ENCODE measurements around the gene LRRC75A.
"Not testable (repeated sequence)": the region's sequence is repeated elsewhere in the genome, so short reads cannot be mapped to it uniquely, and the experiment has no call there.

Gene LRRC75A

GRCh38 chr17:16429083-16429482 is 62.9 kb downstream of the LRRC75A start:
- no peak for DNase-seq

- DNase-seq = peak; percentile 71
Measured at GRCh38 chr17:16428098-16428882, 63.7 kb downstream of the LRRC75A start.

- DNase-seq = no peak
Measured at GRCh38 chr17:16427020-16427419, 65.0 kb downstream of the LRRC75A start.

DNA sequence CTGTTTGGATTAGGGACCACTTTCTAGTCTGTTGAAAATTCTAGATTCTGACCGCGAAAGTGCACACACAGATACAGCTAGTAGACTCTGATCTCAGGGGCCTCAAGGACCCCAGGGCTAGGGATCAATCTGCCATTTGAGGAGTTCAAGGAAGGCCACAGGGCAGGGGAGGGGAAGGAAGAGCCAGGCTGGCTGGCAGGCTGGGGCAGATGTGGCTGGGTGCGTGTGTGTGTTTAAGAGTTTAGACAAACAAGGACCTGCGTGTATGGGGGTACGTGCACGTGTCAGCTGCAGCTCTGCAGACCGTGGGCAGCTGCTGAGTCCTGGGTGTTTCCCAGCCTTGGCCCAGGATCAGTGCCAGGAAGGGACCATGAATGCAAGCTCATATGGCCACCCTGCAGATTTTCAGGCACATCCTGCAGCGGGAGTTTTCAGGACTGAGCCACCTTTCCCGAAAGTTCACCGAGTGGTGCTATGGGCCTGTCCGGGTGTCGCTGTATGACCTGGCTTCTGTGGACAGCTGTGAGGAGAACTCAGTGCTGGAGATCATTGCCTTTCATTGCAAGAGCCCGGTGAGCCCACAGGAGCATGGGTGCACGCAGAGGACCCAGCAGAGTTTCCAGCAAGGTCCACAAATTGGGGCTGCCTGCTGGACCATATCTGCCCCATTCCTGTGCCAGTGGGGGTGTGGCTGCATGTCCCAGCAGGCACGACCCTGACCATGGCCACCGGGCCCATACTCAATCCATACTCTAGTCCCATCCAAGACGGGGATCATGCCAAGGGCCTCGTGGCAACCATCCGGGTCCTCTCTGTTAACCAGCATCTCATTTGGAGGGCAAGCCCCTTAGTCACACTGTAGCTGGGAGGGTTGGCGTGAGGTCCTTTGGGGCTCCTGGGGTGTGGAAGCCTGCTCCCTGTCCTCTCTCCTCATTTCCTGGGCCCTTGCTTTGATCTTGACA is 66.0 kb downstream of the LRRC75A start:
- no peak for DNase-seq

- DNase-seq = no peak
Measured at GRCh38 chr17:16425202-16425601, 66.8 kb downstream of the LRRC75A start.

DNA sequence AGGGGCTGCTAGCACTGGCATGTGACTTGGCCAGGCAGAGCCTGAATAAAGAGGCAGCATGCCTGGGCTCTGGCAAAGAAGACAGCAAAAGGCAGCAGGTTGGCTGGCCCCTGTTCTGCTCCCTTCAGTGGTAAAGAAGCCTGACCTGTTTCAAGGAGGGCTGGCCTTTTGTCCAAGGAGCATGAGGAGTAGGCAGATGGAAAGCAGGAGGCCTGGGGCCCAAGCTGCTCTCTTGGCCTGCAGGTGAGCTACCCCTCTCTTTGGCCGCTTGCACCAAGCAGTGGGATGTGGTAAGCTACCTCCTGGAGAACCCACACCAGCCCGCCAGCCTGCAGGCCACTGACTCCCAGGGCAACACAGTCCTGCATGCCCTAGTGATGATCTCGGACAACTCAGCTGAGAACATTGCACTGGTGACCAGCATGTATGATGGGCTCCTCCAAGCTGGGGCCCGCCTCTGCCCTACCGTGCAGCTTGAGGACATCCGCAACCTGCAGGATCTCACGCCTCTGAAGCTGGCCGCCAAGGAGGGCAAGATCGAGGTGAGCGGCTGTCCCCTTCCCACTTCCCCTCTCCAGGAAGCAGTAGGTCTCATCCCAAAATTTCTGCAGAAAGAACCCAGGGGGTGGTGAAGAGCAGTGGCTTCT is 68.6 kb downstream of the LRRC75A start:
- DNase-seq = no peak

DNA sequence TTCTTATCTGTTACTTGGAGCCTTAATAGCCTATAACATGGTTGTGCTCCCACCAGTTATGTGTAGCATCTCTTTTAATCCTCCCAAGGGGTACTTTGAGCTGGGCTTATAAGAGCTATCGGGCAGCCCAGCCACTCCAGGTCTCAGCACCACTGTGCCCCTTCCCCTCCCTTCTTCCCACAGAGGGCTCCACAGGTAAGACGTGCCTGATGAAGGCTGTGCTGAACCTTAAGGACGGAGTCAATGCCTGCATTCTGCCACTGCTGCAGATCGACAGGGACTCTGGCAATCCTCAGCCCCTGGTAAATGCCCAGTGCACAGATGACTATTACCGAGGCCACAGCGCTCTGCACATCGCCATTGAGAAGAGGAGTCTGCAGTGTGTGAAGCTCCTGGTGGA is 69.6 kb downstream of the LRRC75A start:
- no peak for DNase-seq

DNA sequence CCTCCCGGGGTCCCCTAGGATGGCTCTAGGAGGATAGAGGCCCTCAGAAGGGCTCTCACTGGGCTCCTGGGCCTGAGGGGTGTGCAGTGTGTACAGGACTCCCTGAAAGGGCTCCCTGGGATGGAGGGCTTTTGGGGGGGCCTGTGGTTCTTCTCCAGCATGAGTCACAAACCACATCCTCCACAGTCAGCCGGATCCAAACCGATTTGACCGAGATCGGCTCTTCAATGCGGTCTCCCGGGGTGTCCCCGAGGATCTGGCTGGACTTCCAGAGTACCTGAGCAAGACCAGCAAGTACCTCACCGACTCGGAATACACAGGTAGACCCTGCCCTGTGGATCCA is 72.1 kb downstream of the LRRC75A start:
- peak; percentile 82 for DNase-seq

DNA sequence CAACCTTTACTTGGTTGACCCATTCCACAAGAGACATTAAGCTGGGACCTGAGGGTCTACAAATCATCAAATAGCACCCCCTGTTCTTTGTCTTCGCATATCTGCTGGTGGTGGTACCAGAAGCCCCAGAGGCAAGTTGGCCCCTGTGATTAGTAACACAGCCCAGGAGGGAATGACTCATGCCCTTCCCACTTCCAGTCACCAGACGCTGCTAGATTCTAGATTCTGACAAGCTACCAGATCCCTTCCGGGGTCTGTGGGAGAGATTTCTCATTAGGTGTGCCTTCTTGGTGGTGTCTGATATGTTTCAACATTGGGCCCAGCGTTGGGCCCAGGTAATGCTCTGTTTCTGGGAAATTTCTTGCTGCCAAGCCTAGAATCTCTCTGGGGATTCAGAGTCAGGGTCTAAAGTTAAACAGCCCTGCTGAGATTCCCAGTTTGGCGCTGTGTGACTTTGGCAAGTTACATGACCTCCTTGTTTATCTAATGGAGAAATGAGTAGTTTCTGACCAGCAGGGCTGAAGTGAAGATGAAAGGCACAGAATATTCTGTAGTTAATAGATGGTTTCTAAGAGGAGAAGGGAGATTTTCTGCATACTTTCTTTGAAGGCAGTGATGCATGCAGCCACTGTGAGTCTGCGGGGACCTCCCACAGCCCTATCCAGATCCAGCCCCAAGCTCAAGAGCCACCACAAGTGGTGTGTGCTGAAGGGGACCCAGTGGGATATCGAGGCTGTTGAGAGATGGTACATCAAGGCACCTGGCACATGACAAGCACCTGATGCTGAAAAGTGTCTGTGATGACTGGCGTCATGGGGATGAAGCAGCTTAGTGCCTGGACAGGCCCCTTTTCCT is 72.7 kb downstream of the LRRC75A start:
- peak; percentile 84 for DNase-seq

DNA sequence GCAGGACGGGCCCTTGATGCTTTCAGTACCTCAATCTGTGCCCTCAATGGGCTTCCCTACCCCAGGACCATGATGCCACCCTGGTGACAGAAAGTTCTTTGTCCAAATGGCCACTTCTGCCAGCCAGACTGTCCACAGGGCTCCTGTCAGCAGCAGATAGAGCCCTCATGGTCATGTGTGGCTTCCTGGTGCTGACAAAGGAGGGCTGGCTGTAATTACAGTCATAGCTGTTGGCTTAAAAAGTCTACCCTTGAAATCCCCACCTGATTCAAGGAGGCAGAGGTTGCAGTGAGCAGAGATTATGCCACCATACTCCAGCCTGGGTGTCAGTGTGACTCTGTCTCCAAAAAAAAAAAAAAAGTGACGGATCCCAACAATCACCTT is 73.3 kb downstream of the LRRC75A start:
- DNase-seq = no peak

- DNase-seq = peak; percentile 70
Measured at GRCh38 chr17:16417896-16418684, 73.9 kb downstream of the LRRC75A start.

- no peak for DNase-seq
Measured at GRCh38 chr17:16417399-16417798, 74.6 kb downstream of the LRRC75A start.

- DNase-seq = no peak
Measured at GRCh38 chr17:16415031-16415924, 76.7 kb downstream of the LRRC75A start, which contains the start of gene TRPV2. Gene TRPV2 (plus strand): TSS chr17:16415571. CDS start chr17:16417669, 2,098 bp downstream.

DNA sequence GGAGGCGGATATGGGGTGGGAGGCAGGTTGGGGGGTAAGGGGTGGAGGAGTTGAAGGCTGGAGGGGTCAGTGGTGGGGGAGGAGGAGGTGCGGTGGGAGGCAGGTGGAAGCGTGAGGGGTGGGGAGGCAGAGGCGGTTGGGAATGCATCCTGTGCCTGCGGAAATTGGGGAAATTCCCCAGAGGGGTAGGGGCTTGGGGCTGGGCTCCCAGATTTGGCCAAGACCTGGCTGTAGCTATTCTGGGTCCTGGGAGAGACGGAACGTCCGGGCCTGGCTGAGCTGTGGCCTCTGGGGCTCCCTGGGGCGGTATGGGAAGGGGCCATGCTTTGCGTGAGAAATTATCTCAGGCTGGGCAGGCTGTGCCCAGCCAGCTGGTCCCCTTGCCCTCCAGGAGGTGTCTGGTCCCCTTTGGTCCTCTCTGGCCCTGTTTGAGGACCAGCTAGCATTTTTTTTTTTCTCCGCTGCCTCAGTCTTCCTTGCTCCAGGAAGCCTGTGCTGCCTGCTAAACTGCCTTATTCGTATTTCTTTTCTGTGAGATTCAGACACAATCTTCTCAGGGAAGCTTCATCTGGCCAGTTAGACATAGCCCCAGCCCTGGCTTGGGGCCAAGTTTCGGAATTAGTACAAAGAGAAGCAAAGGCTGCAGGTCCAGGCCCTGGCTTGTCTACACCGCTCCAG is 83.9 kb downstream of the LRRC75A start:
- peak; percentile 42 for DNase-seq

DNA sequence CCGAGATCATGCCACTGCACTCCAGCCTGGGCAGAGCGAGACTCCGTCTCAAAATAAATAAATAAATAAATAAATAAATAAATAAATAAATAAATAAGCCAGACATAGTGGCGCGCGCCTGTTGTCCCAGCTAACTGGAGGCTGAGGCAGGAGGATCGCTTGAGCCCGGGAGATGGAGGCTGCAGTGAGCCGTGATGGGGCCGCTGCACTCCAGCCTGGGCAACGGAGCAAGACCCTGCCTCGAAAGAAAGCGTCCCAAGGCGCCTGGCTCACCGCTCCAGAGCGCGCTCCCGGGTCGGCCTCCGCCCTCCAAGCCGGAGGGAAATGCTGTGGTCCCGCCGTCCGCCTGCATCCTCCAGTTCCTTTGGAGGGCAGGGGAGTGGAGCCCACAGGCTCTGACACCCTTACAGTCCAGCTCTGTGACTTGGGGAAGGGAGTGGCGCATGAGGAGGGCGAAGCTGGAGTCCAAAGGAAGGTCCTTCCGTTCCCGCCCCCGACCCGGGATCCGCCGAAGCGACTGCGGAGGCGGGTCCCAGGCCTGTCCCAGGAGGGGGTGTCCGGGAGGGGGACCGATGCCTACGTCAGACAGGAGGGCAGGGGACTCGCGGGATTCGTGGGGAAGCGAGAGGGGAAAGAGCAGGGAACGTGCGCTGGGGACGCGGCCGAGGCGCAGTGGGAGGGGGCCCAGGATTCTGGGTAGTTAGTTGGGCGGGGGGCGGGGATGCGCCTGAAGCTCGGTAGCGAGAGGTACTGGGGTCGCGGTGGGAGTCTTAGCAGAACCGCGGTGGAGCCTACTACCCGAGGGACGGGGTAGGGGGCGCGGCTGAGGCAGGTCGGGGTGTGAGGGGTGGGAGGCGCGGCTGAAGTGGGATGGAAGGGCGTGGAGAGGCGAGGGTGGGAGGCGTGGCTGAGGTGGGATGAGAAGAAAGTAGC is 85.0 kb downstream of the LRRC75A start:
- peak; percentile 39 for DNase-seq

DNA sequence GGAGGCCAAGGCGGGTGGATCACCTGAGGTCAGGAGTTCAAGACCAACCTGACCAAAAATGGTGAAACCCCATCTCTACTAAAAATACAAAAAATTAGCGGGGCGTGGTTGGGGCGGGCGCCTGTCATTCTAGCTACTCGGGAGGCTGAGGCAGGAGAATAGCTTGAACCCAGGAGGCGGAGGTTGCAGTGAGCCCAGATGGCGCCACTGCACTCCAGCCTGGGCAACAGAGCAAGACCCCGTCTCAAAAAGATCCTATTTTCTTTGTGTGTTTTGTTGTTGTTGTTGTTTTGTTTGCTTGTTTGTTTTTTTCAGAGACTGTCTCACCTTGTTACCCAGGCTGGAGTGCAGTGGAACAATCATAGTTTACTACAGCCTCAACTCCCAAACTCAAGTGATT is 88.1 kb downstream of the LRRC75A start:
- not testable (repeated sequence) for DNase-seq

DNA sequence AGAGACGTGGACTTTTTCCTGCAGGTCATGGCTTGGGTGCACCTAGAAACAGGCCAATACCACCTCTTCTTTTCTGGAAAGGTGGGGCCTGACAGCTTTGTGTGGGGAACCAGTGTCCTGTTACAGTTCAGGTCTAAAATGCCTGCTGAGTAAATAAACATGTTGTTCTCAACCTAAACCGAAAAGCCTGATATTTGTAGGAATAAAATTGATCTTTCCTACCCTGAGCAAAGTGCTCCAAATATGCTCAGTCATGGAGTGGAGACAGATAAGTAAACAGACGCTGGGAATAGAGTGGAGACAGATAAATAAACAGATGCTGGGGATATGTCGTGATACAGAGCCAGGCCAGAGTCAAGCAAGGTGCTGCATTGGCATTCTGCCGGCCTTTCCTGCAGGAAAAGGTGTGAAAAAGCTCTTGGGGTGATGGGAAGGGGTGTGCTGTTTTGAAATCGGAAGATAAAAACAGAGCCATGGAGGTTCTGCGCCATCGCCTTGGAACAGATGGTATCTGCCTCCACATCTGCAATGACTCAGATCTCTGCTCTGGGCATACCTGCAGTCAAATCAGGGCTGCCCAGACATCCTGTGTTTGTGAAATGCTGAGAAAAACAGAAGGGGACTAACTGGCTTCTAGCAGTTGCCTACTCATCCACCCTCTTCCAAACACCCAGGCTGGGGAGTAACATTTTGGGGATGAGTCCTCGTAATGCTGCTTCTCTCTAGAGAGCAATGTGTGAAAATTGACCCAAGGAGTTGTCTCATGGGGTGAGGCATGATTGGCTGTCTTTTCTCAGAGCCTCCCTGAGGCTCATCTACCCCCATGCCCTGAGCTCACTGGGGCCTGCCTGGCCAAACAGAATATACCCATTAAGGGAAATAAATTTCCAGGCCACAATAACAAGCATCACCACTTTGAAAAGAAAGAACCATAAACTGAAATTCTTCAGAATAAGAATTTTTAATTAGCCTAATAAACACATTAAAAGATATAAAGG is 93.4 kb downstream of the LRRC75A start:
- no peak for DNase-seq
